Gastrocnemius medialis (tissue), 4 donors: ENCODE measurements around the gene NAGA. TPM values are rescaled to one million over a fixed set of nuclear protein-coding genes. Genes with fewer than 3 reads are reported as not detected.

ENCODE experiments used
- ATAC-seq, 2 donors: fragments of 150-250 bp; one replicate each; pipeline ENCODE4 v1.9.1; 2016
- DNase-seq, 2 donors: peaks; one replicate each; pipeline ENCODE4 v3.0.0-alpha.2; 2019
- H3K27ac ChIP-seq, 4 donors: fragments of 200-600 bp; sonication (generic); 1 replicate in 1 of 4; 2 replicates in 3 of 4; pipeline ENCODE4 v1.5.1; 2016 to 2018; ENCODE audit warnings: mild to moderate bottlenecking in 2 of 4, moderate library complexity in 1 of 4
- H3K27me3 ChIP-seq, 3 donors: fragments of 200-600 bp; sonication (generic) in 2 of 3; 1 replicate in 1 of 3; 2 replicates in 2 of 3; pipeline versions ENCODE4 v1.5.1 to v1.6.0; 2016 to 2019; ENCODE audit warnings: mild to moderate bottlenecking in 1 of 3, moderate library complexity in 1 of 3
- H3K36me3 ChIP-seq, 2 donors: fragments of 200-600 bp; sonication (generic) in 1 of 2; one replicate each; pipeline ENCODE4 v1.5.1; 2017 to 2018
- H3K4me1 ChIP-seq, 2 donors: fragments of 200-600 bp; sonication (generic) in 1 of 2; one replicate each; pipeline ENCODE4 v1.5.1; 2016 to 2017; ENCODE audit warnings: mild to moderate bottlenecking in 2 of 2
- H3K4me3 ChIP-seq, 4 donors: fragments of 200-600 bp; sonication (generic) in 3 of 4; 1 replicate in 1 of 4; 2 replicates in 3 of 4; pipeline ENCODE4 v1.5.1; 2016 to 2019; ENCODE audit warnings: mild to moderate bottlenecking in 2 of 4
- H3K9me3 ChIP-seq, 3 donors: fragments of 200-600 bp; sonication (generic) in 2 of 3; 1 replicate in 1 of 3; 2 replicates in 2 of 3; pipeline ENCODE4 v1.5.1; 2016 to 2019
- CTCF ChIP-seq, 5 experiments: fragments of 450-650 bp in 3 of 5; fragments of 200-600 bp in 2 of 5; sonication (generic) in 2 of 5; IDR thresholded peaks in 4 of 5; conservative IDR thresholded peaks in 1 of 5; 1 replicate in 4 of 5; 2 replicates in 1 of 5; pipeline ENCODE4 v1.5.1; 2016 to 2019; ENCODE audit warnings: antibody characterized with exemption in 5 of 5, mild to moderate bottlenecking in 3 of 5, moderate library complexity in 3 of 5
- POLR2A ChIP-seq, 2 donors: fragments of 450-650 bp; IDR thresholded peaks; one replicate each; pipeline ENCODE4 v1.6.1; 2017; ENCODE audit warnings: antibody characterized with exemption in 2 of 2, mild to moderate bottlenecking in 2 of 2, moderate library complexity in 2 of 2
- in situ Hi-C, 4 donors: fragments of 200-750 bp; cut with MboI; loops; one replicate each; pipeline versions ENCODE4 v1.15.0 to v1.8.0; 2017; ENCODE audit warnings: low sequenced_read_pairs in 4 of 4
- intact Hi-C: fragments of 100-400 bp; cut with DNase I; formaldehyde crosslinking; loops from one replicate; pipeline ENCODE4 v1.15.1; 2023; ENCODE audit warnings: low total_unique reads
- total RNA-seq, 4 donors: library from RNA; depleted of rRNA; stranded (reverse); fragments of >200 nt; gene quantifications; one replicate each; pipeline versions ENCODE4 v1.1.0 to v1.2.3, GENCODE V29; 2016

The NAGA gene
- total RNA-seq, 4 donors from 2014 or later: 8.7 to 14.1 (median 11.9) TPM

- Histone ChIP-seq H3K4me3 (no peak overlapping the region), H3K9me3 (no peaks in the 10 kb centered on the region), H3K27me3 (no peaks in the 10 kb centered on the region), H3K27ac (no peak overlapping the region), H3K4me1 (peaks cover 11 to 14% of the 10 kb centered on the region in 2 donors), H3K36me3 (peaks cover 0 to 35% of the 10 kb centered on the region in 2 donors)
- intact Hi-C loops (no loop called here), in situ Hi-C loops (no loop called here)
- ATAC-seq (no peak), DNase-seq (no peak)
- TF ChIP-seq POLR2A (IDR thresholded peaks at IDR 0.05): no peak
- no peak for TF ChIP-seq CTCF (IDR thresholded peaks at IDR 0.05 in 4 of 5, conservative IDR thresholded peaks at IDR 0.05 in 1 of 5)
Measured at GRCh38 chr22:42067671-42068251, 2.9 kb downstream of the NAGA start.

- Histone ChIP-seq H3K9me3 (no peaks in the 10 kb centered on the region), H3K27me3 (no peaks in the 10 kb centered on the region), H3K27ac (no peak overlapping the region), H3K4me1 (peaks cover 11 to 14% of the 10 kb centered on the region in 2 donors), H3K36me3 (peaks cover 0 to 43% of the 10 kb centered on the region in 2 donors), H3K4me3 (no peak overlapping the region)
- in situ Hi-C loops (no loop called here), intact Hi-C loops (no loop called here)
- ATAC-seq (no peak), DNase-seq (no peak)
- no peak for TF ChIP-seq CTCF (IDR thresholded peaks at IDR 0.05 in 4 of 5, conservative IDR thresholded peaks at IDR 0.05 in 1 of 5)
- no peak for TF ChIP-seq POLR2A (IDR thresholded peaks at IDR 0.05)
Measured at GRCh38 chr22:42066937-42067336, 3.7 kb downstream of the NAGA start.

- no peak for DNase-seq
- Histone ChIP-seq H3K9me3 (no peaks in the 10 kb centered on the region), H3K27ac (no peak overlapping the region), H3K27me3 (no peaks in the 10 kb centered on the region), H3K4me1 (peaks cover 8 to 11% of the 10 kb centered on the region in 2 donors), H3K36me3 (peaks cover 0 to 50% of the 10 kb centered on the region in 2 donors), H3K4me3 (no peak overlapping the region)
- no peak for ATAC-seq
- intact Hi-C loops: no loop called here
- in situ Hi-C loops: no loop called here
- TF ChIP-seq CTCF (IDR thresholded peaks at IDR 0.05 in 4 of 5, conservative IDR thresholded peaks at IDR 0.05 in 1 of 5) (no peak), POLR2A (IDR thresholded peaks at IDR 0.05) (no peak)
Measured at GRCh38 chr22:42066126-42066761, 4.4 kb downstream of the NAGA start.

GRCh38 chr22:42065438-42066125, 5.0 kb downstream of the NAGA start:
- H3K4me1 ChIP-seq: peaks cover 7% of the 10 kb centered on the region in 2 donors
- no peak overlapping the region for H3K4me3 ChIP-seq
- H3K36me3 ChIP-seq: peaks cover 0 to 57% of the 10 kb centered on the region in 2 donors
- ATAC-seq (no peak), DNase-seq (no peak)
- intact Hi-C loops: no loop called here
- TF ChIP-seq CTCF (IDR thresholded peaks at IDR 0.05 in 4 of 5, conservative IDR thresholded peaks at IDR 0.05 in 1 of 5) (no peak), POLR2A (IDR thresholded peaks at IDR 0.05) (no peak)
- H3K9me3 ChIP-seq: no peaks in the 10 kb centered on the region
- no peaks in the 10 kb centered on the region for H3K27me3 ChIP-seq
- in situ Hi-C loops: no loop called here
- H3K27ac ChIP-seq: no peak overlapping the region
